SIG-M5 treated with dmso at 0.1 percent for 504 hours (cell line): ENCODE results near the gene ZNF182.
"Not testable (repeated sequence)": the region's sequence is repeated elsewhere in the genome, so short reads cannot be mapped to it uniquely, and the experiment has no call there.

ENCODE experiments used
- DNase-seq: peaks from one replicate; lab custom pipeline; 2025; ENCODE audit not compliant: unreplicated experiment; lab: John Stamatoyannopoulos, UW

The ZNF182 gene

GRCh38 chrX:48002319-48002718 is 1.5 kb downstream of the ZNF182 start:
- no peak for DNase-seq

GRCh38 chrX:48001260-48001659 is 2.5 kb downstream of the ZNF182 start:
- DNase-seq, result no peak

GRCh38 chrX:47992669-47993068 is 11.1 kb downstream of the ZNF182 start:
- DNase-seq, result no peak

GRCh38 chrX:47992095-47992380 is 11.8 kb downstream of the ZNF182 start:
- no peak for DNase-seq

- DNase-seq, result no peak
Measured at GRCh38 chrX:47991263-47992094, 12.3 kb downstream of the ZNF182 start.

GRCh38 chrX:47976254-47977151 is 27.3 kb downstream of the ZNF182 start:
- DNase-seq, result no peak

- no peak for DNase-seq
Measured at GRCh38 chrX:47973235-47973634, 30.6 kb downstream of the ZNF182 start.

GRCh38 chrX:47965526-47965925 is 38.3 kb downstream of the ZNF182 start:
- DNase-seq, result not testable (repeated sequence)

GRCh38 chrX:47961830-47962229 is 42.0 kb downstream of the ZNF182 start:
- DNase-seq, result not testable (repeated sequence)

GRCh38 chrX:47960406-47960805 is 43.4 kb downstream of the ZNF182 start:
- DNase-seq, result peak; percentile 32

GRCh38 chrX:47958761-47959342 is 44.9 kb downstream of the ZNF182 start:
- no peak for DNase-seq

- DNase-seq, result not testable (repeated sequence)
Measured at GRCh38 chrX:47958206-47958605, 45.6 kb downstream of the ZNF182 start.

- DNase-seq, result no peak
Measured at GRCh38 chrX:47956016-47956415, 47.8 kb downstream of the ZNF182 start.

GRCh38 chrX:47955295-47955694 is 48.5 kb downstream of the ZNF182 start:
- not testable (repeated sequence) for DNase-seq

GRCh38 chrX:47941423-47941822 is 62.4 kb downstream of the ZNF182 start:
- DNase-seq, result no peak

- DNase-seq, result no peak
Measured at GRCh38 chrX:47940448-47940847, 63.3 kb downstream of the ZNF182 start.

- no peak for DNase-seq
Measured at GRCh38 chrX:47936940-47937317, 66.9 kb downstream of the ZNF182 start.

GRCh38 chrX:47936224-47936939 is 67.4 kb downstream of the ZNF182 start:
- no peak for DNase-seq

GRCh38 chrX:47933946-47934345 is 69.8 kb downstream of the ZNF182 start:
- DNase-seq, result no peak

GRCh38 chrX:47931970-47932369 is 71.8 kb downstream of the ZNF182 start:
- DNase-seq, result not testable (repeated sequence)

- DNase-seq, result peak; percentile 0
Measured at GRCh38 chrX:47927212-47927611, 76.6 kb downstream of the ZNF182 start.
